Effector memory CD8-positive, alpha-beta T cell (primary cell): ENCODE results near the gene GORASP2.
A peak's percentile ranks its signal among the peaks of the same experiment; 100 is the strongest.

ENCODE experiments used
- ATAC-seq: fragments of 150-1000 bp; cut with Tn5 transposase; replicated peaks from 2 replicates; pipeline ENCODE4 v1.10.0; 2021; ENCODE audit warnings: mild to moderate bottlenecking, moderate library complexity
- DNase-seq, 3 experiments: peaks; one replicate each; pipeline ENCODE4 v3.0.0; 2021
- H3K27ac Mint-ChIP-seq, 2 donors: one replicate each; pipeline ENCODE4 v1.8.0; 2022; ENCODE audit warnings: mild to moderate bottlenecking in 2 of 2, mixed read lengths in 2 of 2, moderate library complexity in 2 of 2
- H3K27me3 Mint-ChIP-seq, 2 donors: one replicate each; pipeline ENCODE4 v1.8.0; 2022; ENCODE audit warnings: mixed read lengths in 2 of 2
- H3K36me3 Mint-ChIP-seq: one replicate; pipeline ENCODE4 v1.8.0; 2022; ENCODE audit warnings: mild to moderate bottlenecking, moderate library complexity, mixed read lengths; ENCODE audit not compliant: insufficient read depth
- H3K4me1 Mint-ChIP-seq, 2 donors: one replicate each; pipeline ENCODE4 v1.8.0; 2022; ENCODE audit warnings: low read depth in 2 of 2, mixed read lengths in 2 of 2
- H3K4me3 Mint-ChIP-seq, 2 donors: one replicate each; pipeline ENCODE4 v1.8.0; 2022; ENCODE audit warnings: mild to moderate bottlenecking in 2 of 2, mixed read lengths in 2 of 2, moderate library complexity in 2 of 2
- H3K9me3 Mint-ChIP-seq, 2 donors: one replicate each; pipeline ENCODE4 v1.8.0; 2022; ENCODE audit warnings: mixed read lengths in 2 of 2
- total RNA-seq, 9 experiments: gene quantifications; one replicate each; lab custom pipeline; 2026; lab: John Stamatoyannopoulos, UW

GORASP2 gene
- 46.4 to 119 (median 74.7) reads per million in 9 experiments for total RNA-seq

GRCh38 chr2:170928824-170929685, at the start of gene GORASP2:
Gene GORASP2 (plus strand): TSS chr2:170929253. CDS start chr2:170929341, 88 bp downstream.
- Mint-ChIP-seq H3K4me1 (peaks cover 23 to 40% of the 10 kb centered on the region in 2 donors), H3K4me3 (peak within 1 kb of the TSS; percentile 94 to 97), H3K27me3 (no peaks in the 10 kb centered on the region), H3K27ac (peak within 1 kb of the TSS; percentile 94 to 95), H3K36me3 (peaks cover 15% of the 10 kb centered on the region), H3K9me3 (no peaks in the 10 kb centered on the region)
- DNase-seq (peak; percentile 96 to 98 (median 97)), ATAC-seq (peak; percentile 86)

GRCh38 chr2:170881840-170882239, 47.2 kb upstream of the GORASP2 start:
- no peak for ATAC-seq
- no peaks in the 10 kb centered on the region for H3K9me3 Mint-ChIP-seq
- H3K4me1 Mint-ChIP-seq, result peaks cover 7 to 10% of the 10 kb centered on the region in 2 donors
- no peak overlapping the region for H3K27ac Mint-ChIP-seq
- no peak for DNase-seq
- H3K36me3 Mint-ChIP-seq, result peaks cover 3% of the 10 kb centered on the region
- H3K27me3 Mint-ChIP-seq, result peaks cover 28 to 43% of the 10 kb centered on the region in 2 donors
- no peak overlapping the region for H3K4me3 Mint-ChIP-seq

- Mint-ChIP-seq H3K4me1 (peaks cover 7 to 10% of the 10 kb centered on the region in 2 donors), H3K36me3 (peaks cover 3% of the 10 kb centered on the region), H3K27me3 (peaks cover 28 to 43% of the 10 kb centered on the region in 2 donors), H3K9me3 (no peaks in the 10 kb centered on the region), H3K4me3 (no peak overlapping the region), H3K27ac (no peak overlapping the region)
- no peak for ATAC-seq
- DNase-seq, result no peak
Observed at GRCh38 chr2:170882758-170883157, 46.3 kb upstream of the GORASP2 start.

GRCh38 chr2:170883683-170884082, 45.4 kb upstream of the GORASP2 start:
- DNase-seq (no peak), ATAC-seq (no peak)
- Mint-ChIP-seq H3K27me3 (peaks cover 29 to 43% of the 10 kb centered on the region in 2 donors), H3K27ac (no peak overlapping the region), H3K36me3 (peaks cover 3% of the 10 kb centered on the region), H3K9me3 (no peaks in the 10 kb centered on the region), H3K4me3 (no peak overlapping the region), H3K4me1 (peaks cover 0 to under 1% of the 10 kb centered on the region in 2 donors)

- ATAC-seq (no peak), DNase-seq (no peak)
- Mint-ChIP-seq H3K4me3 (no peak overlapping the region), H3K4me1 (no peaks in the 10 kb centered on the region), H3K27me3 (peaks cover 40 to 43% of the 10 kb centered on the region in 2 donors), H3K9me3 (no peaks in the 10 kb centered on the region), H3K36me3 (peaks cover 3% of the 10 kb centered on the region), H3K27ac (no peak overlapping the region)
Observed at GRCh38 chr2:170885130-170885791, 43.8 kb upstream of the GORASP2 start.

- H3K27ac Mint-ChIP-seq, result no peak overlapping the region
- peaks cover 43 to 47% of the 10 kb centered on the region in 2 donors for H3K27me3 Mint-ChIP-seq
- H3K9me3 Mint-ChIP-seq, result no peaks in the 10 kb centered on the region
- no peaks in the 10 kb centered on the region for H3K4me1 Mint-ChIP-seq
- DNase-seq (no peak), ATAC-seq (no peak)
- no peak overlapping the region for H3K4me3 Mint-ChIP-seq
- H3K36me3 Mint-ChIP-seq, result peaks cover 3% of the 10 kb centered on the region
Observed at GRCh38 chr2:170886386-170886785, 42.7 kb upstream of the GORASP2 start.

- H3K27ac Mint-ChIP-seq, result no peak overlapping the region
- H3K4me1 Mint-ChIP-seq, result no peaks in the 10 kb centered on the region
- no peak overlapping the region for H3K4me3 Mint-ChIP-seq
- H3K36me3 Mint-ChIP-seq, result peaks cover 1% of the 10 kb centered on the region
- no peak for DNase-seq
- ATAC-seq, result no peak
- H3K9me3 Mint-ChIP-seq, result no peaks in the 10 kb centered on the region
- H3K27me3 Mint-ChIP-seq, result peaks cover 38 to 44% of the 10 kb centered on the region in 2 donors
Observed at GRCh38 chr2:170887496-170887895, 41.6 kb upstream of the GORASP2 start.

- no peak overlapping the region for H3K27ac Mint-ChIP-seq
- ATAC-seq (no peak), DNase-seq (no peak)
- H3K4me1 Mint-ChIP-seq, result no peaks in the 10 kb centered on the region
- no peaks in the 10 kb centered on the region for H3K36me3 Mint-ChIP-seq
- no peaks in the 10 kb centered on the region for H3K9me3 Mint-ChIP-seq
- H3K27me3 Mint-ChIP-seq, result peaks cover 34 to 40% of the 10 kb centered on the region in 2 donors
- H3K4me3 Mint-ChIP-seq, result no peak overlapping the region
Observed at GRCh38 chr2:170887896-170888295, 41.2 kb upstream of the GORASP2 start.

GRCh38 chr2:170891893-170892292, 37.2 kb upstream of the GORASP2 start:
- Mint-ChIP-seq H3K27ac (no peak overlapping the region), H3K4me1 (no peaks in the 10 kb centered on the region), H3K9me3 (no peaks in the 10 kb centered on the region), H3K36me3 (no peaks in the 10 kb centered on the region), H3K4me3 (no peak overlapping the region), H3K27me3 (peaks cover 10 to 20% of the 10 kb centered on the region in 2 donors)
- ATAC-seq, result no peak
- no peak for DNase-seq

- no peak overlapping the region for H3K4me3 Mint-ChIP-seq
- H3K27me3 Mint-ChIP-seq, result peaks cover 12 to 20% of the 10 kb centered on the region in 2 donors
- no peaks in the 10 kb centered on the region for H3K4me1 Mint-ChIP-seq
- H3K27ac Mint-ChIP-seq, result no peak overlapping the region
- ATAC-seq, result no peak
- no peak for DNase-seq
- no peaks in the 10 kb centered on the region for H3K9me3 Mint-ChIP-seq
- no peaks in the 10 kb centered on the region for H3K36me3 Mint-ChIP-seq
Observed at GRCh38 chr2:170892391-170892951, 36.6 kb upstream of the GORASP2 start.

GRCh38 chr2:170895023-170895757, 33.9 kb upstream of the GORASP2 start:
- H3K27ac Mint-ChIP-seq, result no peak overlapping the region
- H3K9me3 Mint-ChIP-seq, result no peaks in the 10 kb centered on the region
- no peak for ATAC-seq
- H3K4me1 Mint-ChIP-seq, result no peaks in the 10 kb centered on the region
- H3K36me3 Mint-ChIP-seq, result no peaks in the 10 kb centered on the region
- H3K27me3 Mint-ChIP-seq, result peaks cover 21 to 22% of the 10 kb centered on the region in 2 donors
- DNase-seq, result no peak
- H3K4me3 Mint-ChIP-seq, result no peak overlapping the region

GRCh38 chr2:170896622-170897021, 32.4 kb upstream of the GORASP2 start:
- no peaks in the 10 kb centered on the region for H3K4me1 Mint-ChIP-seq
- H3K4me3 Mint-ChIP-seq, result no peak overlapping the region
- H3K36me3 Mint-ChIP-seq, result no peaks in the 10 kb centered on the region
- no peaks in the 10 kb centered on the region for H3K9me3 Mint-ChIP-seq
- ATAC-seq (no peak), DNase-seq (no peak)
- H3K27ac Mint-ChIP-seq, result no peak overlapping the region
- H3K27me3 Mint-ChIP-seq, result peaks cover 13 to 22% of the 10 kb centered on the region in 2 donors

- peaks cover 18 to 25% of the 10 kb centered on the region in 2 donors for H3K27me3 Mint-ChIP-seq
- no peak overlapping the region for H3K4me3 Mint-ChIP-seq
- no peaks in the 10 kb centered on the region for H3K36me3 Mint-ChIP-seq
- no peaks in the 10 kb centered on the region for H3K4me1 Mint-ChIP-seq
- ATAC-seq (no peak), DNase-seq (no peak)
- no peaks in the 10 kb centered on the region for H3K9me3 Mint-ChIP-seq
- no peak overlapping the region for H3K27ac Mint-ChIP-seq
Observed at GRCh38 chr2:170897108-170897507, 31.9 kb upstream of the GORASP2 start.
